Right atrium auricular region (tissue), 2 donors: ENCODE measurements around the gene LDB1. TPM values are rescaled to one million over a fixed set of nuclear protein-coding genes. Genes with fewer than 3 reads are reported as not detected.

Experiments used
- DNase-seq: peaks from one replicate; pipeline ENCODE4 v3.0.0-alpha.2; 2019; ENCODE audit warnings: low spot score
- H3K27ac ChIP-seq, 2 donors: fragments of 200-600 bp; sonication (generic); 1 replicate in 1 of 2; 2 replicates in 1 of 2; pipeline ENCODE4 v1.5.1; 2016 to 2019
- H3K27me3 ChIP-seq, 2 donors: fragments of 200-600 bp; sonication (generic); one replicate each; pipeline versions ENCODE4 v1.5.1 to v1.6.0; 2017 to 2019
- H3K36me3 ChIP-seq: fragments of 200-600 bp; sonication (generic); one replicate; pipeline ENCODE4 v1.5.1; 2016
- H3K4me1 ChIP-seq, 2 donors: fragments of 200-600 bp; sonication (generic); one replicate each; pipeline versions ENCODE4 v1.5.1 to v1.6.0; 2017 to 2019
- H3K4me3 ChIP-seq, 2 donors: fragments of 200-600 bp; sonication (generic); 1 replicate in 1 of 2; 2 replicates in 1 of 2; pipeline ENCODE4 v1.5.1; 2017 to 2019; ENCODE audit warnings: mild to moderate bottlenecking in 1 of 2, moderate library complexity in 1 of 2
- H3K9me3 ChIP-seq, 2 donors: fragments of 200-600 bp; sonication (generic); one replicate each; pipeline ENCODE4 v1.5.1; 2019
- total RNA-seq, 2 donors: library from RNA; depleted of rRNA; stranded (reverse); fragments of >200 nt; gene quantifications; one replicate each; pipeline ENCODE4 v1.1.0, GENCODE V29; 2016
- TF ChIP-seq, protein P1 (sequence below), 2 donors: fragments of 200-600 bp; sonication (generic); IDR thresholded peaks; one replicate each; pipeline ENCODE4 v1.5.1; 2019; ENCODE audit warnings: antibody characterized with exemption in 2 of 2

LDB1 gene
- total RNA-seq, 2 donors from 2014 or later = 32.2 to 59.7 TPM

- Histone ChIP-seq H3K4me3 (no peak overlapping the region), H3K9me3 (no peaks in the 10 kb centered on the region), H3K27me3 (no peaks in the 10 kb centered on the region), H3K36me3 (peaks cover 2% of the 10 kb centered on the region), H3K4me1 (no peaks in the 10 kb centered on the region), H3K27ac (no peak overlapping the region)
- DNase-seq = no peak
- TF ChIP-seq, protein P1, sequence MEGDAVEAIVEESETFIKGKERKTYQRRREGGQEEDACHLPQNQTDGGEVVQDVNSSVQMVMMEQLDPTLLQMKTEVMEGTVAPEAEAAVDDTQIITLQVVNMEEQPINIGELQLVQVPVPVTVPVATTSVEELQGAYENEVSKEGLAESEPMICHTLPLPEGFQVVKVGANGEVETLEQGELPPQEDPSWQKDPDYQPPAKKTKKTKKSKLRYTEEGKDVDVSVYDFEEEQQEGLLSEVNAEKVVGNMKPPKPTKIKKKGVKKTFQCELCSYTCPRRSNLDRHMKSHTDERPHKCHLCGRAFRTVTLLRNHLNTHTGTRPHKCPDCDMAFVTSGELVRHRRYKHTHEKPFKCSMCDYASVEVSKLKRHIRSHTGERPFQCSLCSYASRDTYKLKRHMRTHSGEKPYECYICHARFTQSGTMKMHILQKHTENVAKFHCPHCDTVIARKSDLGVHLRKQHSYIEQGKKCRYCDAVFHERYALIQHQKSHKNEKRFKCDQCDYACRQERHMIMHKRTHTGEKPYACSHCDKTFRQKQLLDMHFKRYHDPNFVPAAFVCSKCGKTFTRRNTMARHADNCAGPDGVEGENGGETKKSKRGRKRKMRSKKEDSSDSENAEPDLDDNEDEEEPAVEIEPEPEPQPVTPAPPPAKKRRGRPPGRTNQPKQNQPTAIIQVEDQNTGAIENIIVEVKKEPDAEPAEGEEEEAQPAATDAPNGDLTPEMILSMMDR (IDR thresholded peaks at IDR 0.05) = no peak
Observed at GRCh38 chr10:102102421-102102820, 17.7 kb downstream of the LDB1 start.

GRCh38 chr10:102101152-102101551 lies 19.0 kb downstream of the LDB1 start:
- no peak overlapping the region for H3K4me3 ChIP-seq
- no peak overlapping the region for H3K27ac ChIP-seq
- TF ChIP-seq, protein P1 (IDR thresholded peaks at IDR 0.05) = no peak
- no peaks in the 10 kb centered on the region for H3K27me3 ChIP-seq
- H3K9me3 ChIP-seq = no peaks in the 10 kb centered on the region
- no peaks in the 10 kb centered on the region for H3K36me3 ChIP-seq
- DNase-seq = no peak
- H3K4me1 ChIP-seq = no peaks in the 10 kb centered on the region

- DNase-seq = no peak
- no peaks in the 10 kb centered on the region for H3K36me3 ChIP-seq
- H3K4me1 ChIP-seq = no peaks in the 10 kb centered on the region
- H3K27me3 ChIP-seq = no peaks in the 10 kb centered on the region
- H3K9me3 ChIP-seq = no peaks in the 10 kb centered on the region
- TF ChIP-seq, protein P1 (IDR thresholded peaks at IDR 0.05) = no peak
- H3K4me3 ChIP-seq = no peak overlapping the region
- no peak overlapping the region for H3K27ac ChIP-seq
Observed at GRCh38 chr10:102096449-102096848, 23.7 kb downstream of the LDB1 start.

GRCh38 chr10:102090772-102091171 lies 29.4 kb downstream of the LDB1 start:
- no peaks in the 10 kb centered on the region for H3K27me3 ChIP-seq
- no peaks in the 10 kb centered on the region for H3K4me1 ChIP-seq
- H3K4me3 ChIP-seq = no peak overlapping the region
- no peaks in the 10 kb centered on the region for H3K36me3 ChIP-seq
- TF ChIP-seq, protein P1 (IDR thresholded peaks at IDR 0.05) = no peak
- DNase-seq = no peak
- H3K27ac ChIP-seq = no peak overlapping the region
- no peaks in the 10 kb centered on the region for H3K9me3 ChIP-seq

DNA sequence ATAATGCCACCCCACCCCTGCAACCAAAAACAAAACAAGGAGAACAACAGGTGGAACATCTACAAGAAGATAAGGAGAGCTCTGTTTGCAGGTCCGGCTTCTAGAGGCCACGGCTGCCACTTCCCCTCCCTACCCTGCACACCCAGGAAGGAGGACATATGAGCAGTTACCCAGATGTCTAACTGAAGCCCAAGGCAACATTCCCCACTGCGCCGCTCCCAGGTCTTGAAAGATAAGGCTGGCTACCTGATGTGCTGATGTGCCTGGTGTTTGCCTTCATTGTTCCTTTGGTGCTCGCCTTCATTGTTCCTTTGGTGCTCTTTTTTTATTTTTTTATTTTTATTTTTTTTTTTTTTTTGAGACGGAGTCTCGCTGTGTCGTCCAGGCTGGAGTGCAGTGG lies 34.0 kb downstream of the LDB1 start:
- H3K27me3 ChIP-seq = no peaks in the 10 kb centered on the region
- no peaks in the 10 kb centered on the region for H3K36me3 ChIP-seq
- H3K4me1 ChIP-seq = no peaks in the 10 kb centered on the region
- DNase-seq = no peak
- no peak overlapping the region for H3K27ac ChIP-seq
- no peak overlapping the region for H3K4me3 ChIP-seq
- TF ChIP-seq, protein P1 (IDR thresholded peaks at IDR 0.05) = no peak
- H3K9me3 ChIP-seq = no peaks in the 10 kb centered on the region

DNA sequence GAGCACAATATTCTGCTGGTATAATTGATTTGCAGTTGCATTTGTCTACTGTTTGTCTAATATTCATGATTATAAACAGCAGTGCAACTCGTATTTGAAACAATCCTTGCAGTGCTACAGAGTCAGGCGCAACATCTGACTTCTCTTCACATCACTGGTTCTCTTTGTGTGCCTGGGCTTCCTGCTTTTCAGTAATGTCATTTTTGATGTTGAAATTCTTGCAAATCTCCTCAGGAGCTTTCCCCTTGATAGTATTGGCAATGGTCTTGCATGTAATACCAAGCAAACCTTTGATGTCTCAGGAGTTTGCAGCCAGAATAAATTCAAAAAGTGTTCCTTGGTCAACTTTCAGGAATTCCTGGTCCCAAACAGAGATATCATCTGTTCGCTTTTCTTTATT lies 34.8 kb downstream of the LDB1 start:
- DNase-seq = no peak
- H3K4me3 ChIP-seq = no peak overlapping the region
- H3K36me3 ChIP-seq = no peaks in the 10 kb centered on the region
- H3K4me1 ChIP-seq = no peaks in the 10 kb centered on the region
- TF ChIP-seq, protein P1 (IDR thresholded peaks at IDR 0.05) = no peak
- no peaks in the 10 kb centered on the region for H3K9me3 ChIP-seq
- no peaks in the 10 kb centered on the region for H3K27me3 ChIP-seq
- H3K27ac ChIP-seq = no peak overlapping the region
